Activated T-cell treated with anti-CD3 and anti-CD28 coated beads, Interleukin-2, amount 50 U/mL, for 4 hours (primary cell): ENCODE results near the gene KY. TPM values are rescaled to one million over a fixed set of nuclear protein-coding genes. Genes with fewer than 3 reads are reported as not detected.
A peak's percentile ranks its signal among the peaks of the same experiment; 100 is the strongest.

Source experiments
- ATAC-seq, 2 donors: fragments of 200-7000 bp; cut with Tn5 transposase; one replicate each; pipeline ENCODE4 v1.10.0; 2021
- DNase-seq: peaks from one replicate; pipeline ENCODE4 v3.0.0-alpha.2; 2020
- H3K27me3 Mint-ChIP-seq: one replicate; pipeline ENCODE4 v1.8.0; 2021; ENCODE audit warnings: low read depth, mixed read lengths
- H3K36me3 Mint-ChIP-seq: one replicate; pipeline ENCODE4 v1.8.0; 2022; ENCODE audit warnings: mixed read lengths; ENCODE audit not compliant: insufficient read depth
- H3K4me1 Mint-ChIP-seq: one replicate; pipeline ENCODE4 v1.8.0; 2021; ENCODE audit warnings: low read depth, mixed read lengths
- H3K4me3 Mint-ChIP-seq: one replicate; pipeline ENCODE4 v1.8.0; 2021; ENCODE audit warnings: mild to moderate bottlenecking, moderate library complexity, mixed read lengths
- H3K9me3 Mint-ChIP-seq: one replicate; pipeline ENCODE4 v1.8.0; 2021; ENCODE audit warnings: mixed read lengths
- total RNA-seq, 3 donors: library from RNA; stranded (reverse); gene quantifications; one replicate each; pipeline ENCODE4 v1.2.1, GENCODE V29; 2021

The KY gene
- total RNA-seq, 3 donors from 2014 or later = not detected

DNA sequence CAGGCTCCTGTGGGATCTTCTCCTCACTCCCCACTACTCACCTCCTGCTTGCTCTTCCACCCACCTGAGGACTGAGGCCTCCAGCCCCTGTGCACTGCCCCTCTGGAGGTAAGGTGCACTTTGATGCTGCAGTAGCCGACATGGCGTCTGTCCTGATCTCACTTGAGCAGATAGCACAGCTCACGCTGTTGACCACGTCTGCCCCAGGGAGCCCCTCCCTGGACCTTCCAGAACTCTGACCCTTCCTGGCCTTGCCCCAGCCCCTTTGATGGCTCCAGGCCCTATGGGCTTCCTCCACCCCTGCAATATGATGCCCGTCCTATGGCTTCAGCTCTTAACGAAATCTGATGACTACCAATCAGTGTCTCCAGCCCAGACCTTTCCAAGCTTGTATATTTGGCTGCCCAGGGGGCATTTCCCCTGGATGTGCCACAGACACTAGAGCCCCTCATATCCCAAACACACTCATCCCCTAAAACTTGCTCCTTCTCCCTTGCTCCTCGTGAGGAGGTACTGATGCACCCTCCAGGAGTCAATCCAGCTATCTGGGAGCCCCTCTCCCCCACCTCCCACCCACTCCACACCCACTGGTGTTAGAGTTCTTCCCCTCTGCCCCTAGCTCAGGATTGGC is 27.1 kb downstream of the KY start:
- Mint-ChIP-seq H3K36me3 (no peaks in the 10 kb centered on the region), H3K4me1 (no peaks in the 10 kb centered on the region), H3K9me3 (no peaks in the 10 kb centered on the region), H3K27me3 (no peaks in the 10 kb centered on the region), H3K4me3 (no peak overlapping the region)
- ATAC-seq (no peak), DNase-seq (no peak)

DNA sequence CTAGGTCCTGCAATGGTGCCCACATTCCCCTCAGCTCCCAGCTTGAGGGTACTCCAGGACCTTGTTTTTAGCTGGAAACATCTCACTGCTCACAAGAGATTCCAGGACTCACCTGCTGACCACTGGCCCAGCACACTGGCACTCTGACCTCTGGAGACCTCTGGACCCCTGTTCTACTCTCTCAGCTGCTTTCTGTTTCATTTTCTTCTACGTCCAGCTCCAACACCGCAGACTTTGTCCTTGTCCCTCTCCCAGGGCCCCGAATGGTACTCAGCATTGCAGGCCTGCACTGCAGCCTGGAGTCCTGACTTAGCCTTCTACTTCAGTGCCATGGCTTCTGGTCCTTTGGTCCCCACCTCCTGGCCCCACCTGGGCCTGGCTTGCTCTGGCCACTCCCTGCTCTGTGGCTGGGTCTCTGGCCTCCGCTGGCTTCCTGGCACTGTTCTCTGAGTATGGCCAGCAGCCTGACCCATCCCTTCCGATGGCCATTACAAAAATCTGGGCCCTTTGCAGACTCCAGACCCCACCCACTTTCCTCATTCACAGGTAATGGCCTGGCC is 27.9 kb downstream of the KY start:
- Mint-ChIP-seq H3K36me3 (no peaks in the 10 kb centered on the region), H3K9me3 (no peaks in the 10 kb centered on the region), H3K27me3 (no peaks in the 10 kb centered on the region), H3K4me1 (no peaks in the 10 kb centered on the region), H3K4me3 (no peak overlapping the region)
- DNase-seq = no peak
- ATAC-seq = peak in 1 of 2 donors; percentile 20

DNA sequence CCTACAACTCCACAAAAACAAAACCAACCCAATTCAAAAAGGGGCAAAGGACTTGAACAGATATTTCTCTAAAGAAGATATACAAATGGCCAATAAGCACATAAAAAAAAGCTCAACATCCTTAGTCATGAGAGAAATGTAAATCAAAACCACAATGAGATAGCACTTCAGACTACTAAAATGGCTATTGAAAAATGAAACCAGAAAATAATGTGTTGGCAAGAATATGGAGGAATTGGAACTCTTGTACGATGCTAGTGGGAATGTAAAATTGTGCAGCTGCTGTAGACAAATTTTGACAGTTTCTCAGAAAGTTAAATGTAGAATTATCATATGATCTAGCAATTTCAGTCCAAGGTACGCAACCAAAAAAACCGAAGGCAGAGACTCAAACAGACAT is 29.0 kb downstream of the KY start:
- DNase-seq (no peak), ATAC-seq (no peak)
- Mint-ChIP-seq H3K4me1 (no peaks in the 10 kb centered on the region), H3K9me3 (no peaks in the 10 kb centered on the region), H3K4me3 (no peak overlapping the region), H3K27me3 (no peaks in the 10 kb centered on the region), H3K36me3 (no peaks in the 10 kb centered on the region)

DNA sequence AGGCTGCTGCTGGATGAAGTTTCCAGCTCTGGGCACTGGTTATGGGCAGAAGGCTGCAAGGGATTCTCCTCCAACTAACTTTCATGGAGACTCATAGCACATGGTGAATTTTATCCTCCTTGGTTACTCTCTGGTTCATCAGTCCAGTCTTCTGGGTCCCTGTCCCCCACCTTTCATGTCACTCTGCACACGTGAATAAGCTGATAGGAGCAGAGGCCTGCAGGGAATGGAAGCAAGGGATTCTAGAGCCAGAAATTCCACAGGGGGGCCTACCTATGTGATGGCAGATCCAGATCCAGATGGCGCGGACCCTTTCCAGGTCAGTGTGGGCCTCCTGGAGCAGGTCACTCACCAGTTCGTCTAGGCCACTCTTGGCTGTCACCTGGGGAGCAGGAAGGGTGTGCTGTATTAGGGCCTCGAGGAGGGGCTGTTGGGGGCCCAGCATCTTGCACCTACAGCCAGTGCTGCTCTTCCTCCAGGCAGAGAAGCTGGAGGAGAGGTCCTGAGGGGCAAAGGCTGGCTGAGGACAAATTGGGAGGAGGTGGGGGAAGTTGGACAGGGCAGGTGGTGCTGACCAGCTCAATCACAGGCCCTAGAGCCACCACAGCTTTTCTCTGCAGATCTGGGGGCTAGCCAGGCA is 30.2 kb downstream of the KY start:
- DNase-seq = no peak
- no peaks in the 10 kb centered on the region for H3K9me3 Mint-ChIP-seq
- no peaks in the 10 kb centered on the region for H3K27me3 Mint-ChIP-seq
- no peak overlapping the region for H3K4me3 Mint-ChIP-seq
- no peak for ATAC-seq
- H3K36me3 Mint-ChIP-seq = no peaks in the 10 kb centered on the region
- no peaks in the 10 kb centered on the region for H3K4me1 Mint-ChIP-seq

DNA sequence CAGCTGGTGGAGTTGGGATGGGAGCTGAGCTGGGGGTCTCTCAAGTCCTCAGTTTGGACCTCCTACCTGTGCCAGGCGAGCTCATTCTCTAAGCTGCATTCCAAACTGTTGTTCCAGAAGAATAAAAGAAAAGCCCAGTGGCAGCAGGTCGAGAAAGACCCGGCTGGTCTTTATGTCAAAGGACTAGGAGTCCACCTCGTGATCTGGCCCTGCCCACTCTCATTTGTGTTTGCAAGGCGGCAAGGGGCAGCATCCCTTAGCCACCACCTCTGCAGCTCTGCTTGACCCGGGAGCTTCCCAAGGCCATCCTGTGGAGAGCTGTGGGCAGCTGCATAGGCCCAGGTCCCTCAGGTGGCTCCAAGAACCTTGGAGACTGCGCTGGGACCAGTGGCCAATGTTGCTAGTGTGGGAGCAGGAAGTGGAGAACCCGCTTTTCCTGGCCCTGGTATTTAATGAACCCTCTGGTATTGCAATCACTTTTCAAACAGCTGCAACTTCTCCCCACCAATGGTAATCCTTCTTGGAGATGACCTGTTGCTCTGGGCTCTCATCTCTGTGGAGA is 30.9 kb downstream of the KY start:
- no peak for DNase-seq
- no peaks in the 10 kb centered on the region for H3K27me3 Mint-ChIP-seq
- H3K9me3 Mint-ChIP-seq = no peaks in the 10 kb centered on the region
- no peaks in the 10 kb centered on the region for H3K4me1 Mint-ChIP-seq
- no peaks in the 10 kb centered on the region for H3K36me3 Mint-ChIP-seq
- H3K4me3 Mint-ChIP-seq = no peak overlapping the region
- no peak for ATAC-seq

DNA sequence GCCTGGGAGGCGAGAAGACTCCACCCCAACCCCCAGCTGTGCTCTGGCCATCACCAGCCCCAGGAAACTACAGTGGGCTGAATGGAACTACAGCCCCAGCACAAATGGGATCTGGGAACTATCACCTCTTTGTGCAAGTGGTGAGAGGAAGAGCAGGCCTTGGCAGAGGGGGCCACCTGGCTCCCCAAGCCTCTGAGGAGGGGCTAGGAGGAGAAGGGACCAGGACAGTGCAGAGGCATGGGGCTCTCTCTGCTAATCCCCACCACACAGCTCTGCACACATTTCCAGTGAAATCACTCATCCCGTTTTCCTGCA is 31.6 kb downstream of the KY start:
- Mint-ChIP-seq H3K4me3 (no peak overlapping the region), H3K27me3 (no peaks in the 10 kb centered on the region), H3K36me3 (no peaks in the 10 kb centered on the region), H3K9me3 (no peaks in the 10 kb centered on the region), H3K4me1 (no peaks in the 10 kb centered on the region)
- DNase-seq = no peak
- no peak for ATAC-seq

DNA sequence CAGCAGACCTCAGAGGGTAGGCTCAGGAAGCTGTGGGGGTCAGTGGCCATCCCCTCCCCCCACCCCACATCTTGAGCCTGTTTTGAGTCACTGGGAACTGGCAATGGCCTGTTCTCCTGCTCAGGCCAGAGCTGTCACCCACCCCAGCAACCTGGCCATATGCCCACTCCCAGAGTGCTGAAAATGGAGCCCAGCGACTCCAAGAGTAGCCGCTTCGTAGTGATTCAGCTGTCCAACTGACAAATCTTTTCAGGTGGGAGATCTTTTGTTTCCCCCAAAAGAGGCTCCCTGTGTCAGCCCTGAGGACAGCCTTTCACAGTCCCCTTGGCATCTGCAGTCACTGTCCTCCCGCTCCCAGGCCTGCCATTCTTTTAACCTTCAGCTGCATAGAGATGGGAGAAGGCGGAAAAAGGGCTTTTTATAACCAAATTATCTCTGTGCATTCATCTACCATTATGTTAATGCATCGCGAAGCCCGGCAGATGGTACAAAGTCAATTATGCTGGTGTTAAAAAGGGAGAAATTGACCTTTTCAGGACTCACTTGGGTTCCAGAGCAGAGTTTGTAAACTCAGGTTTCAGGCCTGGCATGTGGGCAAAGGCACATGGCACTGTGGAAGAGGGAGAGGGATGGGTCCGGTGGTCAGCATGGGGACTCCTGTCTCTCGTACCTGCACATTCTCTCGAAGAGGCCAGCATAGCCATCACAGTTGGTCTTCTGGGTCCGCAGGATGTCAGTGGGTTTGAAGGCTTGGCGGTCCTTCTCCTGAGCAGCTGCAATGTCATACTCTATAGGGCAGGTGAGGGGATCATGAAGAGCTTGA is 32.1 kb downstream of the KY start:
- no peak for ATAC-seq
- Mint-ChIP-seq H3K4me1 (no peaks in the 10 kb centered on the region), H3K27me3 (no peaks in the 10 kb centered on the region), H3K36me3 (no peaks in the 10 kb centered on the region), H3K9me3 (no peaks in the 10 kb centered on the region), H3K4me3 (no peak overlapping the region)
- no peak for DNase-seq

DNA sequence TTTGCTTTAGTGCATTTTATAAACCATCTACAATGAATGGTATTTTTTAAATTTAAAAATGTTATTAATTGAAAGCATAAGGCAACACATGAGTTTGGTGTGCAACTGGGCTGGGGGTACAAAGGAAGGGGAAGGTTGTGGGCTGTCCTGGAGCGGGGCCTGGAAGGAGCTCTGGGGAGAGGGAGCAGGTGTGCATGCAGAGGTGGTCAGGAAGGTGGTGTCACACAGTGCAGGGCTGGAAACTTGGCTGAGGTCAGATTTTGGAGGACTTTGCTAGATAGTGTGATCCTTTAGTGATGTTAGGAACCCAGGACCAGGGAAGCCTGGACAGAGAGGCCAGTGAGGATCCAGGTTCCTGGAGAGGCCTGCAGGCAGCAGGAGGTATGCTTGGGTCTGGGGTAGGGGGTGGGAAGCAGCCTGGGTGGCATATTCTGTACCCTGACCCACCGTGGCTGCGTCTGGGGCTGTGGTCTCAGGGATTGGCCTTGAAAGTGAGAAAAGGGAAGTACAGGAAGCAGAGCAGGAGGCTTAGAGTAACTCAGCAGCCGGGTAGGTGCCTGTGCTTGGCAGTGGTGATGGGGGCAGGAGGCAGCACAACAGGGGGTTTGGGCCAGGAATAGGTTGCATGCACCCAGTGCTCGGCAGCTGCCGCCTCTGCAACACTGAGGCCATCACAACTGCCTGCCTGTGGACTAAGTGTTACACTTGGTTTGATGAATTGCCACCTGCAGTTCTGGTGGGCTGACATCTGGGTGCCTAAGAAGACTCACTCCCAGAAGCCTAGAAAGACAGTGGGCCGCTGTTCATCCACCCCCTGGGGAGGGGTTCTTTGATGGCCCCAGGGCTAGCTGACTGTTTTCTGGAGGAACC is 33.0 kb downstream of the KY start:
- H3K36me3 Mint-ChIP-seq = no peaks in the 10 kb centered on the region
- no peaks in the 10 kb centered on the region for H3K9me3 Mint-ChIP-seq
- no peaks in the 10 kb centered on the region for H3K4me1 Mint-ChIP-seq
- DNase-seq (no peak), ATAC-seq (no peak)
- H3K27me3 Mint-ChIP-seq = no peaks in the 10 kb centered on the region
- no peak overlapping the region for H3K4me3 Mint-ChIP-seq

DNA sequence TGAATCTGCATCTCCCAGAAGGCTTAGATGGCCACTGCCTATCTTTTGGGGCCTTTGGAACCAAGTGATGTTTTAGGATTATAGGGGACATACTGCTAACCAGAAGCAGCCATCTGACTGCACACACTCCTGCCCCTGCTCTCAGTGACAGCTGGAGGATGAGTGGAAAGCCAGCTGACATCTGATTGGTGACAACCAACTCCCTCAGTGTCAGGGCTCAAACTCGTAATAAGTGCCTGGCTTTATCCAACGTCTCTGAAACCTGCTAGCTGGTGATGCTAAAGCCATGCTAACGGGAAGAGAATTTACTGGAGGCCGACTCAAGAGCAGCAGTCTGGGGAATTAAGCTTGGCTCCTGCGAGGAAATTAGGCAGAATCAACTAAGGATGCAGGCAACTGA is 35.1 kb downstream of the KY start:
- Mint-ChIP-seq H3K27me3 (no peaks in the 10 kb centered on the region), H3K36me3 (no peaks in the 10 kb centered on the region), H3K4me3 (no peak overlapping the region), H3K9me3 (no peaks in the 10 kb centered on the region), H3K4me1 (no peaks in the 10 kb centered on the region)
- no peak for ATAC-seq
- DNase-seq = no peak

DNA sequence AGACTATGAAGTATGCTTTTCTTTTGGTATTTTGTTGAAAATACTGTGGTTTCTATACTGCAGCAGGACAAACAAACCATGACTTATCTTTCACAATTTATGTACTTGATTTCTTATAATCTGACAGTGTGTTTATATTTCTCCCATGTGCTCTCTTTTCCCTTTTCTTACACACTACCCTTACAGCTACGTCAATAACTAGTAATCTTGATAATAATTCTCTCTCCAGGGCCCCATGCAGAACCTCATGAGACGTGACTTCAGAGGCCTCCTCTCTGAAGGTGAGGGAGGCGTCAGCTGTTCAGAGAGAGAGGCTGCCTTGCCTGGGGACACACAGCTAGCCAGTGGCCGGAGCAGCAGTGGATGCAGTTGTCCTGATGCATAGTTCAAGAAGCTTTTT is 35.9 kb downstream of the KY start:
- H3K4me3 Mint-ChIP-seq = no peak overlapping the region

DNA sequence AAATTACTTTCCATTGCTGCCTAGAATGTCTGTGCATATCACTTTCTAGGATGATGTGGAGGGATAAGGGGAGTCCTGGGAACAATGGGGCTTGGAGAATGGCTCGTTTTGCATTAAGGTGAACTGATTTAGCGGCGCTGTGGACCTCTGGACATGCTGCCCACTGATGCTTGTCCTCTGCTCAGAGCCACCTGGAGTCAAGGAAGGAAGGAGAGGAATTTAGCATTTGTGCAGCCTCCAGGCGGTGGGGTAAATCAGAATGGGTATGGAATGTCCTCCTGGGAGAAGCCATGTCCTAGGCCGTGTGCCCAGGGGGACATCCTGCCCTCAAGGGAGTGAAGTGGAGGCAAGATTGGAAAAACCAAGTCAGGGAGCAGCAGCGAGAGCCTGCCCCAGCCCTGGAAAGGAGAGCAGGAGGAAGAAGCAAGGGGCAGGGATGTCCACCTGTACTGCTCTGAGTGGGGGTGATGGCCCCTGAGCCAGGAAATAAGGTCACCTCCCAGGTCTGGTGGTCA is 37.8 kb downstream of the KY start:
- H3K4me3 Mint-ChIP-seq = no peak overlapping the region
- ATAC-seq (no peak), DNase-seq (no peak)
- H3K9me3 Mint-ChIP-seq = no peaks in the 10 kb centered on the region
- no peaks in the 10 kb centered on the region for H3K4me1 Mint-ChIP-seq
- no peaks in the 10 kb centered on the region for H3K36me3 Mint-ChIP-seq
- H3K27me3 Mint-ChIP-seq = peaks cover 3% of the 10 kb centered on the region

More for the DNA sequence above, 35.9 kb downstream of the KY start:
- no peaks in the 10 kb centered on the region for H3K4me1 Mint-ChIP-seq
- no peaks in the 10 kb centered on the region for H3K36me3 Mint-ChIP-seq
- no peak for DNase-seq
- no peaks in the 10 kb centered on the region for H3K27me3 Mint-ChIP-seq
- ATAC-seq = no peak
- no peaks in the 10 kb centered on the region for H3K9me3 Mint-ChIP-seq

DNA sequence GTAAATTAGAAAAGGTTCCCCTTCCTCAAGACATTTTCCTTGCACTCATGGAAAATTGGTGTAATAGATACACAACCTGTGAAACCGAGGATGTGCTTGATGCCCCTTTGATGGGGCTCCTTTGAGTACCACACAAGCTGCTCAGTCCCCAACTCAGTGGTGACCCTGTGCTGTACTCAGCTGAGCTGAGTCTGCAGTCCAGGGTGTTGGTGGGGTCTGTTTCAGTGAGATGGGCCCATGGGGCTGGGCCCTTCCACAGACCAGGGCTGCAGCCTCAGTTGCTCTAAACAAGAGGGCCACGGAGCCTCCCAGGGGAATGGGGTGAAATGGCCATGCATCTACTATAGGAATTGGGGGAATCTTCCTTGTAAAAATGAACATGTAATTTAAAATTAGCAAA is 39.3 kb downstream of the KY start:
- Mint-ChIP-seq H3K4me3 (no peak overlapping the region), H3K27me3 (peaks cover 7% of the 10 kb centered on the region)

DNA sequence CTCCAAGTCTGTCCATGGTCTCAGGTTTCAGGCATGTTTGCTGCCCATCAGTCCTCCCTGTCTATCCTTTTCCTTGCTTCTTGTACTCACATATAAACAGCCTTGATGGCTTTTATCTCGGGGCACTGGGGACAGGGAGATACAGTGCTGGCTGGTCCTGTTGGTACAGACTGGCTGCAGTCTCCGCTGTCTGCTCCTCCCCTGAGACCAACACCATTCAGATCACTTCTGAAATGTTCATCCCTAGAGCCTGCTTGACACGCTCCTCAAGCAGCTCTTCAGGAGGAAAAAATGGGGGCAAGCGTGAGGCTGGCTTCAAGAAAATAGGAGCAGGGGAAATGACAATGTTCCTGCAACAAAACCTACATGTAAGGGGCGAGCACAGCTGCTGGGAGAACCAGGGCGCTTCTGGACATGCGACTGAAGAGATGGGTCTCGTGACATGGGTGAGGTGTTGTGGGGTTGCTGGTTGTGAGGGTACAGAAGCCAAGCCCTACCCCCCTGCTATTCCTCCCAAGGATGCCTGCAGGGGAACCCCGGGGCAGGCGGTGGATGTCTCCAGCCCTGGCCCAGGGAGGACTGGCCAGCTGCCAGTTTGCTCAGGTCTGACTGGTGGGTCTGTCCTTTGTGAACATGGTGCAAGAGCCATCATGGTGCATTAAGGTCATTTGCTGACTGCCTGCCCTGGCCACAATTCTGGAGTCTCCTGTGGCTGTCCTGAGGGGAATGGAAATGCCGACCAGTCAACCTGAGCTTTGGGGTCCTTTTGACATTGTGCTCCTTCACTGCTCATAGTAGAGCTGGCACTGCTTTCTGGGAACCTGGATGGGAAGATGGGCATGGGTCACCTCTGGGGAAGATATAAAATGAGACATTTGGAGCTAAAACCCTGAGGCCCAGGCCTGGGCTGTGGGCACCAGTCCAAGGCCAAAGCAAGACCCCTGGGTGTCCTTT is 40.1 kb downstream of the KY start:
- H3K4me3 Mint-ChIP-seq = no peak overlapping the region
- no peaks in the 10 kb centered on the region for H3K36me3 Mint-ChIP-seq
- ATAC-seq (no peak), DNase-seq (no peak)
- H3K9me3 Mint-ChIP-seq = no peaks in the 10 kb centered on the region
- peaks cover 11% of the 10 kb centered on the region for H3K27me3 Mint-ChIP-seq
- H3K4me1 Mint-ChIP-seq = no peaks in the 10 kb centered on the region

More for the DNA sequence above, 39.3 kb downstream of the KY start:
- no peaks in the 10 kb centered on the region for H3K4me1 Mint-ChIP-seq
- ATAC-seq = no peak
- no peaks in the 10 kb centered on the region for H3K9me3 Mint-ChIP-seq
- no peaks in the 10 kb centered on the region for H3K36me3 Mint-ChIP-seq
- DNase-seq = no peak
